C4-2B (cell line): Measurements from ENCODE around the gene CBX3.

Experiments
- CTCF ChIP-seq: fragments of 450-650 bp; conservative IDR thresholded peaks from 2 replicates; pipeline ENCODE4 v1.5.1; 2017; ENCODE audit warnings: mild to moderate bottlenecking
- ZFX ChIP-seq: fragments of 450-650 bp; IDR thresholded peaks from 2 replicates; pipeline ENCODE4 v1.6.1; 2017

- TF ChIP-seq CTCF (no peak), ZFX (no peak)
Observed at GRCh38 chr7:26212921-26213718, 11.6 kb downstream of the CBX3 start.
